K562 (cell line): ENCODE results near the gene DHRS13. TPM values are rescaled to one million over a fixed set of nuclear protein-coding genes. Genes with fewer than 3 reads are reported as not detected.
A peak's percentile ranks its signal among the peaks of the same experiment; 100 is the strongest.

Source experiments
- ATF1 ChIP-seq, 2 experiments: fragments of 450-650 bp in 1 of 2; IDR thresholded peaks; 2 replicates each; pipeline ENCODE4 v1.6.1; 2016; ENCODE audit warnings: missing compliant biosample characterization in 1 of 2, missing genetic modification characterization in 1 of 2
- CLOCK ChIP-seq: fragments of 250-450 bp; sonication (Bioruptor Pico); IDR thresholded peaks from 2 replicates; pipeline ENCODE4 v1.4.0; 2020; ENCODE audit warnings: mild to moderate bottlenecking, moderate library complexity, borderline replicate concordance
- FIP1L1 ChIP-seq: fragments of 200-400 bp; formaldehyde crosslinking; IDR thresholded peaks from 2 replicates; pipeline ENCODE4 v1.6.1; 2018; ENCODE audit warnings: mild to moderate bottlenecking, low read depth, low read length; ENCODE audit not compliant: poor library complexity, severe bottlenecking
- GABPA ChIP-seq: fragments of 200-800 bp; sonication (Bioruptor generic); conservative IDR thresholded peaks from 2 replicates; pipeline ENCODE4 v1.6.1; 2016; ENCODE audit warnings: low read depth, missing genetic modification characterization, missing compliant biosample characterization
- GABPB1 ChIP-seq: sonication (generic); formaldehyde crosslinking; IDR thresholded peaks from 2 replicates; pipeline ENCODE4 v1.8.0; 2022; ENCODE audit warnings: mild to moderate bottlenecking, missing genetic modification reagents
- MXD1 ChIP-seq: fragments of 250-450 bp; sonication (Bioruptor Pico); IDR thresholded peaks from 2 replicates; pipeline ENCODE4 v1.8.0; 2021; ENCODE audit warnings: borderline replicate concordance, mild to moderate bottlenecking, moderate library complexity; ENCODE audit not compliant: poor library complexity, severe bottlenecking
- NFIX ChIP-seq: fragments of 250-450 bp; sonication (Bioruptor Pico); IDR thresholded peaks from 2 replicates; pipeline ENCODE4 v1.4.0; 2020; ENCODE audit warnings: low read depth, mild to moderate bottlenecking, moderate library complexity
- PRDM10 ChIP-seq: fragments of 450-650 bp; IDR thresholded peaks from 2 replicates; pipeline ENCODE4 v1.6.1; 2018; ENCODE audit not compliant: partially characterized antibody
- SOX6 ChIP-seq: fragments of 450-650 bp; IDR thresholded peaks from 2 replicates; pipeline ENCODE4 v1.6.1; 2014; ENCODE audit warnings: mild to moderate bottlenecking
- SREBF1 ChIP-seq: fragments of 150-350 bp; IDR thresholded peaks from 2 replicates; pipeline ENCODE4 v1.6.1; 2014; ENCODE audit warnings: antibody characterized with exemption, low read depth, low read length, borderline replicate concordance
- ZBTB33 ChIP-seq: sonication (generic); formaldehyde crosslinking; IDR thresholded peaks from 2 replicates; pipeline ENCODE4 v1.8.1; 2023; ENCODE audit warnings: mild to moderate bottlenecking, missing genetic modification reagents
- ZBTB43 ChIP-seq: sonication (generic); formaldehyde crosslinking; IDR thresholded peaks from 2 replicates; pipeline ENCODE4 v1.8.0; 2023; ENCODE audit warnings: mild to moderate bottlenecking, missing genetic modification reagents
- ZNF655 ChIP-seq: fragments of 250-450 bp; sonication (Bioruptor Pico); IDR thresholded peaks from 2 replicates; pipeline ENCODE4 v1.5.0; 2021
- polyA plus RNA-seq, 8 experiments: library from polyadenylated mRNA; depleted of rRNA in 4 of 8; stranded (reverse) in 5 of 8; unstranded in 3 of 8; fragments of >200 nt; fragmentation: Nextera tagmentation in 2 of 8; fragmentation: Illumina TruSeq in 1 of 8; extraction: Ambion mirVana in 2 of 8; extraction: Trizol in 1 of 8; gene quantifications; 2 replicates each; pipeline versions ENCODE4 v1.2.1 to v1.2.3, GENCODE V29; 2011 to 2014; ENCODE audit warnings: inconsistent platforms in 1 of 8, missing spikeins in 1 of 8
- total RNA-seq, 7 experiments: library from RNA; depleted of rRNA in 6 of 7; stranded (reverse); fragments of >200 nt in 6 of 7; fragmentation: Illumina TruSeq in 2 of 7; extraction: Trizol in 2 of 7; gene quantifications; 2 replicates each; pipeline versions ENCODE4 v1.2.1 to v1.2.3, GENCODE V29; 2011 to 2021; ENCODE audit warnings: low replicate concordance in 1 of 7

The DHRS13 gene
- total and polyA plus RNA-seq, 9 of the 15 experiments (the other 6 are each of a cell fraction or from before 2014, with no cell fraction given) = 0.32 to 52.3 (median 34.3) TPM; not detected in 1

GRCh38 chr17:28902819-28903545, at the start of gene DHRS13 (continued):
- TF ChIP-seq ZBTB33 (CRISPR knock-in tag) (peak; percentile 84), NFIX (no peak), ZNF655 (CRISPR knock-in tag) (no peak), MXD1 (peak; percentile 53), SOX6 (peak; percentile 88), PRDM10 (no peak), ZBTB43 (CRISPR knock-in tag) (peak; percentile 91), ATF1 (CRISPR knock-in tag; IDR thresholded peaks at IDR 0.05) (peak; percentile 56), ATF1 (tag; IDR thresholded peaks at IDR 0.05) (peak; percentile 92), GABPA (tag) (no peak), SREBF1 (peak; percentile 26; the same call in 1 of the 2 replicates), CLOCK (CRISPR knock-in tag) (no peak), GABPB1 (CRISPR knock-in tag) (peak; percentile 74), FIP1L1 (peak; percentile 96)
